Activated T-helper 1 cell treated with anti-CD3 and anti-CD28 coated beads, Interleukin-2, amount 50 U/mL, for 16 hours (primary cell): Measurements from ENCODE around the gene ADAMTSL2.

ENCODE experiments used
- DNase-seq, 2 donors: peaks; one replicate each; pipeline ENCODE4 v3.0.0-alpha.2; 2020; ENCODE audit warnings: low read depth in 1 of 2, low spot score in 1 of 2

Gene ADAMTSL2

DNA sequence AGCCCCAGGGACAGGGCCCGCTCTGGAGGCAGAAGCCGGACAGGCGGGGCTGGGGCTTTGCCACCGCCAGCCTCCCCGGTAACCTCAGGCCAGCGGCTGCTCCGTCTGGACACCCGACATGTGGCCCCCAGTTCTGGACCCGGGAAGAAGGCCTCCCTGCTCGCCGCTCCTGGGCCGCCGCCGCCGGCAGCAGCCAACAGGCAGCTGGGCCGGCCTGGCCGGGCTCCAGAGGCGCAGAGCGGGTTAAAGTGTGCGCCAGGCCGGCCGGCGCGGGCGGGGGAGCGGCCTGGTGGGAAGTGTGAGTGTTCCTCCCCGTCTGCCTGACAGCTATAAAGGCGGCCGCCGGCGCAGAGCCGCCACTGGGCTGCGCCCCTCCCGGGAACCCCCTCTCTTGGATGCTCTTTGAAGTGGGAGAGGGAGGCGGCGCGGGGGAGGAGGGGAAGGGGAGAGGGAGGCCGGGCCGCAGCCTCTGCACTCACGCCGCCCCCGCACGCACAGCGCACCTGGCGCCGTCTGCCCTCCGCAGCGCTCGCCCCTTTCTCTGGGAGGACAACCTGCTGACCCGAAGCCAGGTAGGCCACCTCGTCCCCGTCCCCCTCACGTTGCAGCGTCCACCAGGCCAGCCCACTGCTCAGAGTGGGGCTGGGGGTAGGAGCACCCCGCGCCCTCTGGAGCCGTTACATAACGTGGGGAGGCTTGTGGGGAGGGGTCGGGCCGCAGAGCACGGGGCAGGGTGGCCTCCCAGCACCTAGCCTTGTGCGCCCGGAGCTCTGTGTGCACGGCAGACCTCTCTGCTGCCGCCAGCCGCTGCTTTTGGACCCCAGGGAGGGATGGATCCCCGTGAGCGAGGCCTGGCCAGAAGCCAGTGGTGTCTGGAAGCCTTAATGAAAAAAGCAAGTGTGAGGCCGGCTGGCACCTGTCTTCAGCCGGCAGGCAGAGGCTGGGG lies at the start of gene ADAMTSL2:
Gene ADAMTSL2 (plus strand): TSS at position 359 of the 946 bp plus-strand sequence. CDS start 2,009 bp downstream, outside the sequence.
- no peak for DNase-seq

DNA sequence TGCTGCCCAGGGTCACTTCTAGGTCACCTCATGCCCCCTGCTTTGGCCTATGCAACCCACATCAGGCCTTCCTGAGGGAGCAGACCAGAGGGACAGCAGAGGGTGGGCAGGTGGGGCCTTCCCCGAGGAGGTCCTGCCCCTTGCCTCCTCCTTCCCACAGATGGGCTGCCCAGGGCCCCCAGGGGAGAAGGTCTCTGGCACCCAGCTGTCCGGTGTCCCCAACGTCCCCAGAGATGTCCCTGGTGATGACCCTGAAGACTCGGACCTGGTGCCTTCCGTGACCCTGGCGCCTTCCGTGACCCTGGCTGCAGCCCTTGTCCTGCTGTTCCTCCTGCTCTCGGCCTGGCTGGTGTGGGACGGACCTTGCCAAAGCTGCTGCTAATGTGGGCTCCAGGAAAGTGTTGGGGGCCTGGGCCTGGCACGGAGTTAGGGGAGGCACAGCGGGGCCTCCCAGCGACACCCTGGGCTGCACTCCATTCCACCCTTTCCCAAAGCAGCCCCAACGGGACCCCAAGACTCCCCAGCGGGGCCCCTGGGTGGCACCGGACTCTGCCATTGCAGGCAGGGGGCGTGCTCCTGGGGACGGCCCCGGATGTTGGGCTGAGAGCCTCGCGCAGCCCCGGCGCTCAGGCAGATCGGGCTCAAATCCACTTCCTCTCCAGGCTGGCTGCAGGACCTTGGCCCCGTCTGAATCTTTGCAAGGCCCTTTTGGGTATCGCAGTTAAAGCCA lies 48.8 kb upstream of the ADAMTSL2 start:
- no peak for DNase-seq

DNA sequence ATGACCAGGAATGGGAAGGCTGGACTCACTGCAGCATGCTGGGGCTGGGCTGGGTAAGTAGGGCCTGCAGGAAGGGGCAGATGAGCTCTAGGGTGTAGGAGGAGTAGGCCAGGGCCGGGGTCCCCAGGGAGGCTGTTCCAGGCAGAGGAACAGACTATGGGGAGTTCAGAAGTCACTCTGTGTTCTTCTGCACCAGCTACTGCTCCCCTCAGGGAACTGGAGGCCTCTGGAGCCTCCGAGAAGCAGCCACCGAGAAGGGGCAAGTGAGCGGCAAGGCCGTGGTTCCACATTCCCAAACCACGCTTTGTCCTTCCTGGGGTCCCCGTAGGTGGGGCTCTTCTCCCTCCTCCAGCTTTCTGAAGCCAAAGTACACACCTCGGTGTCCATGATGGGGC lies 47.2 kb upstream of the ADAMTSL2 start:
- no peak for DNase-seq

DNA sequence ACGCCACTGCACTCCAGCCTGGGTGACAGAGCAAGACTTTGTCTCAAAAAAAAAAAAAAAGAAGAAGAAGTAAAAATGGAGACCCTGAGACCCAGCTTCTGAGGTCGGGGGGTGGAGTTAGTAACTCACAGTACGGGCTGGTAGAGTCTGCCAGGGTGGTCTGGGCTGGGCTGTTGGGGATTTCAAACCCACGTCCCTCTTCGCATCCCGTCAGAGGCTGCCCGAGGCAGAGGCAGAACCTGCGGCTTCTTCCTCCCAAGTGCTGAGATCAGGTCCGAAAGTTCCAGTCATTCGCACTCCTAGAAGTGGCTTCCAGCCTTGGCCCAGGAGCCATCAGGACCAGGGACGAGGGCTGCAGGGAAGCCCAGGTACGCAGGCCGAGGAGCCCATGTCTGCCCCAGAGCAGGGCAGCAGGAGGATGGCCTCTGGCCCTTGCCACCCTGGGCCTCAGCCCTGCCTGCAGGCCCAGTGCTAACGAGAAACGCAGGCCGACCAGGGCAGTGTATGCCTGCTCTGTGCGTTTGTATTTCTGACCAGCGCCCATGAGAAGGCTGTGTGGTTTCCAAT lies 45.7 kb upstream of the ADAMTSL2 start:
- DNase-seq, result no peak

DNA sequence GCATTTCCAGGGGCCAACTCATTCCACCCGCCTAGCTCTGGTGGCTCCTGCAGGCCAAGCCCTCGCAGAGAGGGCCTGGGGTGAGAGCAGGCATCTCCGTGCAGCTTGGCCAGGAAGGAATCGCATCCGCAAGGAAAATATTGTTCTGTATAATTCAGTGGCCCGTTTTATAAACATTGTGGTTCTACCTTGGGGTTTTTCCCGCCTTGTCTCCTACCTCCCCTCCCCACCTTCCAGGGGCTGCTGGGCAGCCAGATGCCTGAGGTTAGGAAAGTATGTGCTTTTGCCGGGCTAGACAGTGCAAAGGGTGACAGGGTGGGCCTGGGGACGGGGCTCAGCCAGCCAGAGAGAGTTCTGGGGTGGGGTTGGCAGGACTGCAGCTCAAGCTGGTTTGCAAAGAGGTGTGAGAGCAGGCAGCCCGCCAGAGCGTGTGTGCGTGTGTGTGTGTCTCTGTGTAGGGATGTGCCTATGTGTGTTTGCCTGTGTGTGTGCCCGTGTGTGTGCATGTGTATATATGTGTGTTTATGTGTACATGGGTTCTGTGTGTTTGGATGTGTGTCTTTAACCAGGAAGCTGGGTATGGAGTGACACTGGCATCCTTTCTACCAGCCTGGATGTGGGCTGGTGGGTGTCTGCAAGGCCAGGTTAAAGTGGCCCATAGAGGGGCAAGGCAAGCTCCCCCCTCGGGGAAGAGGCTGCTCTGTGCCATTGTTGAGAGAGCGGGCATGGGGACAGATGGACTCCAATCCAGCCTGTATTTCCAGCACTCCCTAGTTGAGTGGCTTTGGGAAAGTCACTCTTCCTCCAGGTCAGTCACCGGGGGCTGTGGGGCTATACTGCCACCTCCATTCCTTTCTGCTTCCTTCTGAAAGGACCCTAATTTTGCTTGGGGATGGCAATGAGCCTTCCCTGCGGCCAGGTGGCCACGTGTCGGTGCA lies 45.0 kb upstream of the ADAMTSL2 start:
- no peak for DNase-seq

DNA sequence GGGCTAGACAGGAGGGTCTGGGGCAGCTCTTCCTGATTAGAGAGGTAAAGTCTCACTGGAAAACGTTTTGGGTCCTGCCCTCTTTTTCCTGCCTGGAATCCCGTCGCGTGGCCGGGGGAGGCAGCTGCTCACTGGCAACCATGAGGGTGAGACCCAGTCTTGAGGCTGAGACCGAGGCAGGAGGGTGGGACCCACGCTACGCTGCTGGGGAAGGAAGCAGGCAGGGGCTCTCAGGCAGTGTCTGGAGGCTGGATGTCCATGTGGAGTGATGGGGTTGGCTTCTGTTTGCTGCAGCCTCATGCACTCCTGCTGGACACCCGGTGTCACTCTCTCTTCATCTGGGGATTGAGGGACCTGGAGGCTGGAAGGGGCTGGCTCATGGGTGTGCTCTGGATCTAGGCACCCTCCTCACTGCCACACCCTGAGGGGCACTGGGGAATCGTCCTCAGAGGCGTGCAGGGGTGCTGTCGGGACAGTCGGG lies 44.3 kb upstream of the ADAMTSL2 start:
- no peak for DNase-seq

DNA sequence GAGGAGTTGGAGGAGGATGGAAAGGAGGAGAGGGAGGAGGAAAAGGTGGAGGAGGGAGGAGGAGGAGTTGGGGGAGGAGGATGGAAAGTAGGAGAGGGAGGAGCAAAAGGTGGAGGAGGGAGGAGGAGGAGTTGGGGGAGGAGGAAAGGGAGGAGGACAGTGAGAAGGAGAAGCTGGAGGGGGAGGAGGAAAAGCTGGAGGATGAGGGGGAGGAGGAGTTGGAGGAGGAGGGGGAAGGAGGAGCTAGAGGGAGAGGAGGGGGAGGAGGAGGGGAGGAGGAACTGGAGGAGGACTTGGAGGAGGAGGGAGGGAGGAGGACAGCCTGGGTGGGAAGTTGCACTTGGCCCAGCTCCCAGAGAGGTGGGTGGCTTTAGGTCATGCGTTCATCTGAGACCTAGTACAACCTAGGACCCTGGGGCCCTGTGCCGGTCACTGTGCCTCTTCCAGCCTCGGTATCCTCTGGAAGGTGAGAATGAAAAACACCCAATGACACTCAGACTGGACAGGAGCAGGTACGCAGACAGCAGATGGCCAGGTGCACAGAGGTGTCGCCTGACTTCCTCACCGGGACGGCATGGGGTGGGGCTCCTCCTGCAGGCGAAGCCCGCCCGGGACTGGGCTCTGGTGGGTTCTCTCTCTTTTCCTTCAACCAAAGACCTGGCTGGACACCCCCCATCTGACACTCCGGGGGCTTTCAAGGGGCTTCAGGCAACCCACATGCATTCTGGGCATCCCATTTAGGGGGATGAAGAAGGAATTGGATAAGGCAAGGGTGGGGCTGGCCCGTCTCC lies 43.4 kb upstream of the ADAMTSL2 start:
- no peak for DNase-seq

DNA sequence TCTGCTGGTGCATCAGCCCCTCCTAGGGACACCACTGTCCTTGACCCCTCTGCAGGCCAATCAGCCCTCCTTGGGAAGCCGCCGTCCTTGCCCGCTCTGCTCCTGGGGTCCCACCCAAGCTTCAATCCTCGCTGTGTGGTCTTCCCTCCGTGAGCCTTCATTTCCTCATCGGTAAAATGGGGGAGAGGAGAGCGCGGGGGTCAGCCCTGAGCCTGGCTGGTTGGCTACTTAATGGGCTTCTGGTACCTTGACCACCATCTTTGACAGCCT lies 42.9 kb upstream of the ADAMTSL2 start:
- DNase-seq, result no peak

DNA sequence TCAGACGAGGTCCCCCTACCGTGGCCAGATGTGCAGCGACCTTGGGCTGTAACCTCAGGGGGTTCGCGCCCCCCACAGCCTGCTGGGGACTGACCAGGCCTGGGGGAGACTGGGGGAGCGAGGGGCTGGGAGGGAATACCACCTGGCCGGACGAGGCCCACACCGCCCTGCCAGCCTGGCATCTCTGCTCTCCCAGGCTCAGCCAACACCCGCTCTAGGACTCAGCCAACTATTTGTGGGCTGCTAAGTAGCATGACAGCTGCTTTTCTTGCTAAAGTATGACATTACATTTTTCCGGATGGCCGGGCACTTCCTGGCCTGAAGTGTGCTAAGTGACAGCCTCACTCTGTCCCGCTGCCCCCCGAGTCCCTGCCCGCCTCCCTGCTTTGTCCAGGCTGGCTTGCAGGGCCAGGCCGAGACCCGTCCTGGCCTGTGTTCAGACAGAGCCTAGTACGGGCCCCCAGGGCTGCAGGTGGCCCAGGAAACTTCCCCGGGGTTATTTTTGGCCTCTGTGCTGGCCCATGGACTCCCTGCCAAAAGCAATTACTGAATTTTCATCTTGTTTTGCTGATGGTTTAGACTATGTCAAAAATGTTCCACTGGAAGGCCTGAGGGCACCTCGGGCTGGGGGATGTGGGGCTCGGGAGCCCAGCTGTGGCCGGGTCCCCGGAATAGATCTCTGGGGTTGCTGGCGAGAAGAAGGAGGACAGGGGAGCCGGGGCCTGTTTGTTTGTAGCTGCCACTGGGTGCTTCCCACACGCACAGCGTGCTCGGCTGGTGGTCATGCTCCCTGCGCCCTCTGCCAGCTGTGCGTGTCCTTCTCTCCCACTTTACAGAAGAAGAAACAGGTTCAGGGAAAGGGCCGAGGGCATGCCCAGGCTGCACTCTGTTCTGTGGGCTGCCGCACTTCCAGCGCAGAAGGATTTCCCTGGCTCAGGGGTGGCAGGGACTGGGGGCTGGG lies 42.2 kb upstream of the ADAMTSL2 start:
- DNase-seq, result no peak

DNA sequence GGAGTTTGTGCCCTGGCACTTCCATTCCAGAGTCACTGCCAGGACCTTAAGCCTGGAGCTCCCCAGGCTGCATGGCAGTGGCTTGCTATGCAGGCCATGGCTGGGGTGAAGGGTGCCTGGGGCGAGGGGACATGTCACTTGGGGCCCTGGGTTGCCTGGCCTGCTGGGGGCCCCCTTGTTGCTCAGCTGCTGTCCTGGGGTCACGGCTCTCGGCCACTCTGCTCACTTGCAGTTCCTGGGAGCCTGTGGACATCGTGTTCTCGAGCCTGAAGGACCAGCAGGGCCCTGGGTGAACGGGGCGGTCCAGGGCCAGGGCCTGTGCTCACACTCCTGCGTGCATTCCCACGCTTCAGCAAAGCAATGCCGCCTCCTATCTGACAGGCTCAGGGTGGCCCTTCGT lies 41.1 kb upstream of the ADAMTSL2 start:
- DNase-seq, result no peak

DNA sequence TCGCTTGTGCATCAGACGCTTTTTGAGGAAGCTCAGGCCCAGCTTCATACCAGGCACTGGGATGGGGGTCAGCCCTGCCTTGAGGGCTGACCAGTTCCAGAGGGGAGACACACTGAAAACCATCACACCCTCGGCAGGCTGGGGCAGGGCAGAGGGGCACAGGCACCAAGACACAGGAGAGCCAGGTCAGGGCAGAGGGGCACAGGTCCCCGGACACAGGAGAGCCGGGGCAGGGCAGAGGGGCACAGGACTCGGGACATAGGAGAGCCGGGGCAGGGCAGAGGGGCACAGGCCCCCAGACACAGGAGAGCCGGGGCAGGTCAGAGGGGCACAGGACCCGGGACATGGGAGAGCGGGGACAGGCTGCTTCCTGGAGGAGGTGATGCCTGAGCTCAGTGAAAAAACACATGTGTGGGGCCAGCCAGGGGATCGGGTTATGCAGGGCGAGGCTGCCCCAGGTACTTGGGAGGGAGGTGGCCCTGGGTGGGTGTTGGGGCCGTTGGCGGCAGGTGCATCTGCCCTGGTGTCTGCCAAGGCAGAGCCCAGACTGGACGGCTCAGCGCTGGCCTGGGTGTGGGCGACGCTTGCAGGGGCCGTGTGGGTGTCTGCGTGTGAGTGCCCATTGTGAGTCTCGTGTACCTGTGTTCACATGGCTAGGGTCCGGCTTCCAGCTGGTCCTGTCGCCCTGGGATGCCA lies 40.5 kb upstream of the ADAMTSL2 start:
- no peak for DNase-seq

DNA sequence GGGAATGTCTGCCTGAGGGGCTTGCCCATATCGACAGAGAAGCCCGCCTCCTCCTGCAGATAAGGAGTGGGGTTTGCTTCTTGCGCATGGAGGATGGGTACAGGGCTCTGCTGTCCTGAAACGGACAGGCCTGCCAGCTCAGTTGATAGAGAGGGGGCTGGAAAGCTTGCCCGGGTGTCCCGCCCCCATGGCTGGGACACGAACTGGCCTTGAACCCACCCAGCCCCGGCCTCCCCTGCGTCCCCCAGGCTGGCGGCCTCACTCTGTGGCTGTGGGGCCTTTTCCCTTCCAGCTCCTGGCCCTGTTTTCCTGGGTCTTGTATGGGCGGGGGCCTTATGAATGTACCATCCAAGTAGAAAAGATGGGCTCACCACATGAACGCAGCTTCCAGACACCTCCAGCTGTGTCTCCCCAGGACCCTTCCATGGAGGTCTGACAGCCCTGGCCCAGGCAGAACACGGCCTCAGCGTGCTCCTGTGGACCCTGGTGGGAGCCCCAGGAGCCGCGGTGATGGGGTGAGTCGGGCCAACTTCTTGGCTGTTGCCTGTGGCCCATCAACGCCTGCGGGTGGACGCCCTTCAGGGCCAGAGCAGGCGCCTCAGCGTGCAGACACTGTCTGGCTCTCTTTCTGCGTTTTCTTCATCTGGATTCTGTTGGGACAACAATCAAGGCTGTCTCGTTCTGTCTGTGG lies 39.7 kb upstream of the ADAMTSL2 start:
- no peak for DNase-seq

DNA sequence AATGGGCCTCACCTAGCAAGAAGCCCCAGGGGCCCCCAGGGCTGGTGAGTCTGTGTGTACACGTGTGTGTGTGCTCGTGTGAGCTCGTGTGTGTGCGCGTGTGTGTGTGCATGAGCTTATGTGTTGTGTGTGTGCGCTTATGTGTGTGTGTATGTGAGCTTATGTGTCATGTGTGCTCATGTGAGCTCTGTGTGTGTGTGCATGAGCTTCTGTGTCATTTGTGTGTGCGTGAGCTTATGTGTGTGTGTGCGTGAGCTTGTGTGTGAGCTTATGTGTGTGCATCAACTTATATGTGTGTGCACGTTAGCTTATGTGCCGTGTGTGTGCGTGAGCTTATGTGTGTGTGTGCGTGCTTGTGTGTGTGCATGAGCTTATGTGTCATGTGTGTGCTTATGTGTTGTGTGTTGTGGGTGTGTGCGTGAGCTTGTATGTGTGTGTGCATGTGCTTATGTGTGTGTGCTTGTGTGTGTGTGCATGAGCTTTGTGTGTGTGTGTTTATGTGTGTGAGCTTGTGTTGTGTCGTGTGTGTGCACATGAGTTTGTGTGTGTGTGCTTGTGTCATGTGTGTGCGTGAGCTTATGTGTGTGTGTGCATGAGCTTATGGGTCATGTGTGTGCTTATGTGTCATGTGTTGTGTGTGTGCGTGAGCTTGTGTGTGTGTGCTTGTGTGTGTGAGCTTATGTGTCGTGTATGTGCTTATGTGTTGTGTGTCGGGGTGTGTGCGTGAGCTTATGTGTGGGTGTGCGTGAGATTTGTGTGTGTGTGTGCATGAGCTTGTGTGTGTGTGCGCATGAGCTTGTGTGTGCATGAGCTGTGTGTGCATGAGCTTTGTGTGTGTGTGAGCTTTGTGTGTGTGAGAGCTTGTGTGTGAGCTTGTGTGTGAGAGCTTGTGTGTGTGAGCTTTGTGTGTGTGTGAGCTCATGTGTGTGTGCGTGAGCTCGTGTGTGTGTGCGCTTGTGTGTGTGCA lies 38.9 kb upstream of the ADAMTSL2 start:
- DNase-seq, result no peak

DNA sequence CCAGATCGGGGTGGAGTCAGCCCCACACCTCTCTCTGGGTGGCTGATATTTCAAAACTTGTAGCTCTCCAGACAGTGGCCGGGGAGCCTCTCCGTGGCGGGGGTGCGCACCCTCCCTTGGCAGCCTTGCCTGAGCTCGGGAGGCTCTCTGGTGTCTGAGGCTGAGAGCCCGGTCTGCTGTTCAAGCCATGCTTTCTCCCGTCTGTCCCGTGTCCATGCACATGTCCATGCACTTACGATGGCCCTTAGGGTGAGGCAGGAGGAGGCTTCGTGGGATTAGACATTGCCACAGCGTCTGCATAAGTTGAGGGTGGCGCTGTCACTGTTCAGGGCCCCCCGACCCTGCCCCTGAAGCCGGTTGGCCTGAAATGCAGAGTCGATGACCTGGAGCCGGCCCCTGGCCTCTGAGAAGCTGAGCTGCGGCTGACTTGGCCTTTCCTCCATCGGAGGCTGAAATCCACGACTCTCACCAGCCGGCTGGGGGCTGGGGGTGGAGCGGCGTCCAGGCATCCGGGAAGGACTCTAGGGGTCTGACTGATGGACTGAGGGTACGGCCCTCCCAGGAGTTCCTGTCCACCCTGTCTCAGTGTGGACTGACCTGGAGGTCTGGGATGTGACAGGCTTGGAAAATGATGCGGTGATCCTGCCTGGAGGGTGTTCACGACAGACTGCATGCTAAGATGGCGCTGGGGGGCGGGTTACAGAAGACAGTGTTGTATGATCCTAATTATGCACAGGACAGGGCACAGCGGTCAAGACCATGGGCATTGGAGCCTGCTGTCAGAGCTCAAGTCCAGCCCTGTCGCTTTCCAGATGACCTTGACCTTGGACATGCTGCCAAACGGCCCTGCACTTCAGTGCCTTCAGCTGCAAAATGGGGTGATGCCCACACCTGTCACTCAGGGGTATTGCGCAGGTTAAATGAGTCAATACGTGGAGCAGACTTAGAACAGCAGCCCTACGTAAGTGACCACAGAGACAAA lies 37.4 kb upstream of the ADAMTSL2 start:
- no peak for DNase-seq

DNA sequence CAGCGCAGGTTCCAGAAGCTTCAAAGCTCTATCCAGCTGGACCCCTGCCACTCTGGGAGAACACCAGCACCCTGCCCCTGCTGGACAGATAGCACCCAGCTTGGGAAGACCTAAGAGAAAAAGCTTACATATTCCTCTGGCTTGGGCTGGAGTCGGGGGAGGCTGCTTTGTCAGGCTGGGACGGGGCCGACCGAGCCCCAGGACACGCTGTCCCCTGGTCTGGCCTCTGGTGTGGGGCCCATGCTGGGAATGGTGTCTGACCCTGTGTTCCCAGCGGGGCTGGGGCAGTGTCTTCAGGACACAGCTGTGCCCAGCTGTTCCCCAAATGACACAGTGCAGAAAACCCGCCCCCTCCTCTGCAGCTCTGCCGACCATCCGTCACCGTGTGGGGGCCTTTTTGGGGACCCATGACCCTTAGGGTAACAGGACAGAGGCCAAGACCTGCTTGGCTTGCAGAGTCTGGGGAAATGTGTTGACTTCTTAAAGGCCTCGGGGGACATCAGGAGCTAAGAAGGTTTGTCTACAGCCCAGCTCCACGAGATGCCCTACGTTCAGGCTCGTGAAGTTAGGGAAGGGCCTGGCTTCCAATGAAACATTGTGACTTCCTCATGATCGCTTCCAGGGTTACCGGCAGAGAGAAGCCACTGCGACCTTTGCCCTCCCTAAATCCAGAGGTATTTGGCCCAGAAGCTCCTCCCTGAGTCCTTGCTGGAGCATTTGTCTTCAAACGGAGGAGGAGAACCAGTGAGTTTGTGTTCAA lies 35.2 kb upstream of the ADAMTSL2 start:
- no peak for DNase-seq
